Effector CD8-positive, alpha-beta T cell (primary cell): ENCODE measurements around the gene CARD11.

Source experiments
- DNase-seq: peaks from one replicate; lab custom pipeline; 2025; lab: John Stamatoyannopoulos, UW

CARD11 gene

DNA sequence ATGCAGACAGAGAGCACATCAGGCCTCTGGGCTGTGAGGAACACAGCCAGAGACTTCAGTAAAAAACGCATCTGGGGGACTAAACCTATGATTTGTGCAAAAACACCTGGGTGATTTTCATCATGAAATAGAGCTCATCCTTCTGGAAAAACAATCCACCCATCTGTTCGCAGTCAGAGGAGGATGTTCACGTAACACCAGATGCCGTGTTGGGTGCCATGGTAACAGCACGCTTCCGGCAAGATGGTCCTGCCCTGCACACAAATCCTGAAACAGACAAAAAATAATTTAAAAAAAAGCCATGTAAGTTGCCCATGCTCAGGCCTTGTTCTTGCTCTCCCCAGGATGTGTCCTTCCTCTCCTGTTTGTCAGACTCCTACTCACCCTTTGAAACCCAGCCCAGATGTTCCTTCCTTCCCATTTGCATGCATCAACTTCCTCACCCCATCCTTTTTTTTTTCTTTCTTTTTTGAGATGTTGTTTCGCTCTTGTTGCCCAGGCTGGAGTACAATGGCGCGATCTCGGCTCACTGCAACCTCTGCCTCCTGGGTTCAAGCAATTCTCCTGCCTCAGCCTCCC is 171.3 kb downstream of the CARD11 start:
- no peak for DNase-seq

DNA sequence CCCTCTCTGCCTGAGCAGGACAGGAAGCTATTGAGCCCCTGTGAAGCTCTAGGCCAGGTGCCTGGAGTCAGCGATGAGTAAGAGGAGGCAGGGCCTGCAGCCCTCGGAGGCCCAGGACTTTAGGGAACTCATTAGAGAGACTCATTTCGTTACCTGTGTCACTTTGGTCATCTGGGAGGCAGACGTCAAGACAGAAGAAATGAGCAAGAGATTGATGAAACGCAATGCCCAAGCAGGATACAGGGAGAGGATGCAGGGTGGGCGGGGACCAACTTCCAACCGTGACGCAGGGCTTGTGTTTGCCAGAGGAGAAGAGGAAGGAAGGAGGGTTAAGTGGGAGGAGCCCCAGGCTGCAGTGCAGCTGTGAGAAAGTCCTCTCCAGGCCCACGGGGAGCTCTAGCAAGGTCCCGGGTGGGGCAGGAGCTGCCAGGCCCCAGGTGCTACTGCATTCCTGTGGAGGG is 173.2 kb downstream of the CARD11 start:
- DNase-seq, result peak; percentile 5

DNA sequence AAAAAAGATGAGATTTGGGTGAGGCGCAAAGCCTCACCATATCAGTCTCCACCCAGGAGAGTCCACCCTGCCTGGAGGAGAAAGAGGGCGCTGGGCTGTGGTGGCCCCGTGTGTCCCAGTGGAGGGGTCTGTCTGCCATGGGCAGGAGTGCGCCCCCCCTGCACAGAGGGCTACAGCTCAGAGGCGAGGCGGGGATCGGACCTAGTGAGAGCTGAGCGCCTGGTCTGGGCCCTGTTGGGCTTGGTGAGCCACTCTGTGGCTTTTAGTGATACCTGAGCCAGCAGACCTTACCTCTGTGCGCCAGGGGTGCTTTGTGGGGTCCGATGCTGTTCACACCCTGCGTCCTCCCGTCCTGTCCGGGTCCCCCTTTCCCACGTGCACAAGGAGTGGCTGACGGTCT is 173.7 kb downstream of the CARD11 start:
- no peak for DNase-seq

DNA sequence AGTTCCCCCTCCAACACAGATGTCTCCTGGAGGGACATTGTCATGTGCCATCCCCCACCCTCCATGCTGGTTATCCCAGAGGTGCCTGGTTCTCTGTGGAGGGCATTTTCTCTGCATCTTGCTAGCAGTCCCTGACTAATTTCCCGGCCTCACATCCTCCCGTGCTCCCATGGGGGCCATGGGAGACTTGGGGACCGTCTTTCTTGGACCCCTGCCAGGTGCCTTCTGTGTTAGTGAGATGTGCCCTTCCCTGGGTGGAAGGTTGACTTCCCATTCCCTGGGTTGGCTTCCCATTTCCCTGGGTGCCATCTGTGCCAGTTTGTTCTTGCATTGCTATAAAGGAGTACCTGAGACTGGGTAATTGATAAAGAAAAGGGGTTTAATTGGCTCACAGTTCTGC is 177.1 kb downstream of the CARD11 start:
- DNase-seq, result no peak

DNA sequence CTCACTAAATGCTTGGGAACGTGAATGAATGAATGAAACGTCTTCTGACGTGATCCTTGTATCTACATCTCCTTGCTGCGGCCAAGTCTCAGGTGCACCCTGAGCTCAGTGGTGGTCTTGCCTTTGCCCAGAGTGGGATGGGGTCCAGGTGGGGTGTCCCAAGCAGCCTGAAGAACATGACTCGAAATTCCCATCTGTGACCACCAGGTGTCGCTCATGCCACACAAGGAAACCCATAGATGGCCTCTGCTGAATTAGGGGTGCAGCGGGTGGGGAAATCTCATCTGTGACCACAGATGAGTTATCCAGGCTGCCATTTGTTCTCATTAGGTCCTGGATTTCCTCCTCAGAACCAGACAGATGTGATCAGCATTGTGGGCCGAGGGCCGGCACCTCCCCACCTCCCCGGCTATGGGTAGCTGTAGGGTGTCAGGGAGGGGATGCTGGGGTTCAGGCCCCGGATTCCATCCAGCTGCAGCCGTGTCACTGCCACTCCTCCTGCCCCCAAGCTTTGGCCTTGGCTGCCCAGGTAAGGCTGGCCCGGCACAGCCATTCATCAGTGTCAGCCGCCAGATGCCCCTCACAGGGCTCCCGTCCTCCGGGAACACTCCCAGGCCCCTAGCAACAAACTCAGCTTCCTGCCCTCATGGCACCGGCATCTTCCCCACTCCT is 178.5 kb downstream of the CARD11 start:
- peak; percentile 73 for DNase-seq

DNA sequence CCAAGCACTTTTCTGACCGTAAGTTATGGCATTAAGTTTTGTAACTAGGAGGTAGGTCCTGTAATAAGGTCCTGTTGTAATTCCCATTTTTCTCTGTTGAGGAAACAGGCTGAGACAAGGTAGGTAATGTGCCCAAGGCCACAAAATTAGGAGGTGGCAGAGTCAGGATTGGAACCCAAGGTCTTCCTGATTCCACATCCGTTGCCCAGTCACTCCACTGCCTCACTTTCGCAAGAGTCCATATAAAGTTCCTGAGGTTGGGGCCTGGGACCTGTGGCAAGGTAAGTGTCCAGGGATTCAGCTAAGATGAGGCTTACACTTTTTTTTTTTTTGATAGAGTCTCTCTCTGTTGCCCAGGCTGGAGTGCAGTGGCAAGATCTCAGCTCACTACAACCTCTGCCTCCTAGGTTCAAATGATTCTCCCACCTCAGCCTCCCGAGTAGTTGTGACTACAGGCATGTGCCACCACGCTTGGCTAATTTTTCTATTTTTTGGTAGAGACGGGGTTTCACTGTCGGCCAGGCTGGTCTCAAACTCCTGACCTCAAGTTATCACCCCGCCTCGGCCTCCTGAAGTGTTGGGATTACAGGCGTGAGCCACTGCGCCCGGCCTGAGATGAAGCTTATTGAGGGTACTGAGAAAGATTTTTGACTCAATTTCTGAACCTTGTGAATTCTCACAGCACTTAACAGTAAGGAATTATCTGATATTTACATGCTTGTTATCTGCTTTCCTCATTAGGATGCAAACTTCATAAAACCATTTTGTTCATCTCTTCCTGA is 179.3 kb downstream of the CARD11 start:
- DNase-seq, result no peak

DNA sequence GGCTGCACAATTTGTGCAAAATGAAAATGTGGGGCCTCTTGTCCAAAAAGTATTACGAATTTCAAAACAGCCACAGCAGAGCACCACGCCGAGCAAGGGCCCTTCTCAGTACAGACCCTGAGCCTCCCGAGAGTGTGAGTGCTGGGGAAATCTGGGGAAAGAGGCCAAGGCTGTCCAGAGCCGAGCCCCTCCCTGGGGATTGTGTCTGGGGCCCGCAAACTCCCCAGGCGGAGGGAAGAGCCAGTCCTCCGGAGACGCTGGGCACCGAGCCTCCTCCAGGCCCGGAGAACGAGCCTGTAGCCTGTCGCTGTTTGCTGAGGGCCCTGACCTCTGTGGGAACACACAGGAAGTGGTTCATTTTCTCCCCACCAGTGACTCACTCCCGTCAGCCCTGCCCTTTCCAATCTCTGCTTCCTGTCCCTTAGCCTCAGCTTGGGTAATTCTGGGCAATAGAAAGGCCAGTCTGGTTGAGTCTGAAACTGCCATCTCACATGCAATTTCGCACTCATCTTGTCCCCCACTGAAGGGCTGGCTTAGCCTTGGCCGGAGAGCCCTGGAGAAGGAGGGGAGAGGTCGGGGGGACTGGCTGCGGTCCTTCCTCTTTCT is 180.1 kb downstream of the CARD11 start:
- peak; percentile 12 for DNase-seq

DNA sequence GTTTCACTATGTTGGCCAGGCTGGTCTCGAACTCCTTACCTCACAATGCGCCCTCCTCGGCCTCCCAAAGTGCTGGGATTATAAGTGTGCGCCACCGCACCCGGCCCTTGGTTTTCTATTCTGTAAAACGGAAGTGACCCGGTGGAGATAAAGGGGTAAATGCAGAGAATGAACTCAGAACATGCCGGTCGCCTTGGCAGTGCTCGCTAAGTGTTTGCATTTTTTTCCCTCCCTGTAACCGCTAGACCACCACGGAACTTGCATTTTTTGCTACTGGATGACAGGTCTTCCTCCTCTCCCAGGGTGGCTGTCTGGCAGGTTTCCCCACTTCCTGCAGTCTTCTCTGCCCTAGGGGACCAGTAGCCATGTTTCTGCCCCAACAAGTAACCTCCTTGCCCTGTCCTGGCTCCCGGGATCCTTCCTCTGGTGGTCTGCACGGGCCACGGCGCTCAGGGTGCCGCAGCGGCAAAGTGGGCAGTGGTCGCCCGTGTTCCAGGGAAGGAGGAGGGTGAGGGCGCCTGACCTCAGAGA is 180.8 kb downstream of the CARD11 start:
- DNase-seq, result no peak

DNA sequence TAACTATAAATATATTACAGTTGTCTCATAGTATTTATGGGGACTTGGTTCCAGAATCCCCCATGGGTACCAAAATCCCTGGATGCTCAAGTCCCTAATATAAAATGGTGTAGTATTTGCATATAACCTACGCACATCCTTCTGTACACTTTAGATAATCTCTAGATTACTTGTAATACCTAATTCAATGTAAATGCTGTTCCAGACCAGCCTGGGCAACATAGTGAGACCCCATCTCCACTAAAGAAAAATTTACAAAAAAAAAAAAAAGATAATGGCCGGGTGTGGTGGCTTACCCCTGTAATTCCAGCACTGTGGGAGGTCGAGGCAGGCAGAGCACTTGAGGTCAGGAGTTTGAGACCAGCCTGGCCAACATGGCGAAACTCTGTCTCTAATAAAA is 182.2 kb downstream of the CARD11 start:
- DNase-seq, result no peak

DNA sequence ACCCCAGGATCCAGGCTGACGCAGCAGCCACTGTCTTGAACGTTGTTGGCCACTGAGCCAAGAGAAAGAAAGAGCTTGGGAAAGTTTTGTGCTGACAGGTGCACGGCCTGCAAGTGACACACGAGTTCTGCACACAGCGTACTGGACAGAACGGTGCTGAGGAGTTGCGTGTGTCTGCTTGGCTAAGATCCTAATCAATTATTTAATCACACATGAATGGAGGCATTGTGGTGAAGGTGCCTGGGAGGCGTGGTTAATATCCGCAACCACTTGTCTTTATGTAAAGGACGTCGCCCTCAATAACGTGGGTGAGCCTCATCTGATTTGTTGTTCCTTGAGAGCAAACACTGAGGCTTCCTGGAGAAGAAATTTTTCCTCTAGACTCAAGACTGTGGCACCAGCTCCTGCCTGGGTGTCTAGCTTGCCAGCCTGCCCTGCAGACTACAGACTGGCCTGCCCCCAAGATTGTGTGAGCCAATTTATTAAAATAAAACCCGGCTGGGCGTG is 183.0 kb downstream of the CARD11 start:
- DNase-seq, result no peak

DNA sequence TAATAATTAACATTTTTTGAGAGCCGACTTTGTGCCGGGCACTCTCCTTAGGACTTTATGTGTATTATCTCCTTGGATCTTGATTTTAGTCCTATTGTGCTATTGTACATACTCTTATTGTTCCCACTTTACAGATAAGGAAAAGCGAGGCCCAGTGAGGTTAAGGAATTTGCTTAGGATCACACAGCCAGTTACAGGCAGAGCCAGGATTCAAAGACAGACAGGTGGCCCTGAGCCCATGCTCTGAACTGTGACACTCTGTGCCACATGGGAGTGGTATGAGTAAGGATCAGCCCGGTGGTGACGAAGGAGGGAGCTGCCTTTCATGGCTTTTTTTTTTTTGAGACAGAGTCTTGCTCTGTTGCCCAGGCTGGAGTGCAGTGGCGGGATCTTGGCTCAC is 183.7 kb downstream of the CARD11 start:
- no peak for DNase-seq

DNA sequence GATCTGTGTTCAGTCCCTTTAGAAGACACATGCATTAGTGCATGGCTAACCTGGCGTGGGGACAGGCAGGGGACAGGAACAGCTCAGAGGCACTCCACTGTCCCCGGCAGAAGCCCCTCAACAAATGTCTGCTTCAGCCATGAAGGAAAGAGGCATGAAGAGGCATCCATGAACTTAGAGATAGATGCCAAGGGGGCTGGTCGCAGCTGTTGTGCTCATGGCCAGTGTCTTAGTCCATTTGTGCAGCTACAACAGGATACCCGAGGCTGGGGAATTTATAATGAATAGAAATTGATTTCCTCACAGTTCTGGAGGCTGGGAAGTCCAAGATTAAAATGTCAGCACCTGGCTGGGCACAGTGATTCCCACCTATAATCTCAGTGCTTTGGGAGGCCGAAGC is 185.0 kb downstream of the CARD11 start:
- DNase-seq, result no peak

DNA sequence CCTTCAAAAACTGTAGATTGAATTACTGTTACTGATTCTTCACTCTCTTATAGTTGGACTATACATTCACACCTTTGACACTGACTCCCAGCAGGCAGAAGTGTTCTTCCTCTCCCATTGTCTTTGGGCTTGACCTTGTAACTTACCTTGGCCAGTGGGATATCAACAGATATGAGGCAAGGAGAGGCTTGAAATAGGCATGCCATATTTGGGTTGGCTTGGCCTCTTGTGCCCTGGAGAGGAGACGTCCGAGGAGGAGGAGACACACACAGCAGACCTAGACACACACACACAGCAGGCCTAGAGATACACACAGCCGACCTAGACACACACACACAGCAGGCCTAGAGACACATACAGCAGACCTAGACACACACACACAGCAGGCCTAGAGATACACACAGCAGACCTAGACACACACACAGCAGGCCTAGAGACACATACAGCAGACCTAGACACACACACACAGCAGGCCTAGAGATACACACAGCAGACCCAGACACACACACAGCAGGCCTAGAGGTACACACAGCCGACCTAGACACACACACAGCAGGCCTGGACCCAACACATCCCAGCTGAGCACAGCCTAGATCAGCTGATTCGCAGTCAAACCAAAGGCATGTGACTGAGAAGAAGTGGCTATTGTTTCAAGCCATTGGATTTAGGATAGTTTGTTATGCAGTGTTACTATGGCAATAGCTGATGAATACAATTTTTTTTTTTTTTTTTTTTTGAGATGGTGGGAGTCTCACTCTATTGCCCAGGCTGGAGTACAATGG is 187.1 kb downstream of the CARD11 start:
- no peak for DNase-seq
